GM12872 (cell line): Measurements from ENCODE around the gene AHDC1.

Source experiments
- TF ChIP-seq, protein P1 (sequence below): IDR thresholded peaks from 3 replicates; pipeline ENCODE4 v1.5.1; 2011; ENCODE audit warnings: low read depth, mild to moderate bottlenecking, low read length, moderate library complexity; ENCODE audit not compliant: insufficient read depth

The AHDC1 gene

GRCh38 chr1:27646676-27647075, 42.7 kb upstream of the AHDC1 start:
- TF ChIP-seq, protein P1, sequence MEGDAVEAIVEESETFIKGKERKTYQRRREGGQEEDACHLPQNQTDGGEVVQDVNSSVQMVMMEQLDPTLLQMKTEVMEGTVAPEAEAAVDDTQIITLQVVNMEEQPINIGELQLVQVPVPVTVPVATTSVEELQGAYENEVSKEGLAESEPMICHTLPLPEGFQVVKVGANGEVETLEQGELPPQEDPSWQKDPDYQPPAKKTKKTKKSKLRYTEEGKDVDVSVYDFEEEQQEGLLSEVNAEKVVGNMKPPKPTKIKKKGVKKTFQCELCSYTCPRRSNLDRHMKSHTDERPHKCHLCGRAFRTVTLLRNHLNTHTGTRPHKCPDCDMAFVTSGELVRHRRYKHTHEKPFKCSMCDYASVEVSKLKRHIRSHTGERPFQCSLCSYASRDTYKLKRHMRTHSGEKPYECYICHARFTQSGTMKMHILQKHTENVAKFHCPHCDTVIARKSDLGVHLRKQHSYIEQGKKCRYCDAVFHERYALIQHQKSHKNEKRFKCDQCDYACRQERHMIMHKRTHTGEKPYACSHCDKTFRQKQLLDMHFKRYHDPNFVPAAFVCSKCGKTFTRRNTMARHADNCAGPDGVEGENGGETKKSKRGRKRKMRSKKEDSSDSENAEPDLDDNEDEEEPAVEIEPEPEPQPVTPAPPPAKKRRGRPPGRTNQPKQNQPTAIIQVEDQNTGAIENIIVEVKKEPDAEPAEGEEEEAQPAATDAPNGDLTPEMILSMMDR: no peak

- TF ChIP-seq, protein P1: no peak
These were observed 41.1 kb upstream of the AHDC1 start for GRCh38 chr1:27645071-27645415.

DNA sequence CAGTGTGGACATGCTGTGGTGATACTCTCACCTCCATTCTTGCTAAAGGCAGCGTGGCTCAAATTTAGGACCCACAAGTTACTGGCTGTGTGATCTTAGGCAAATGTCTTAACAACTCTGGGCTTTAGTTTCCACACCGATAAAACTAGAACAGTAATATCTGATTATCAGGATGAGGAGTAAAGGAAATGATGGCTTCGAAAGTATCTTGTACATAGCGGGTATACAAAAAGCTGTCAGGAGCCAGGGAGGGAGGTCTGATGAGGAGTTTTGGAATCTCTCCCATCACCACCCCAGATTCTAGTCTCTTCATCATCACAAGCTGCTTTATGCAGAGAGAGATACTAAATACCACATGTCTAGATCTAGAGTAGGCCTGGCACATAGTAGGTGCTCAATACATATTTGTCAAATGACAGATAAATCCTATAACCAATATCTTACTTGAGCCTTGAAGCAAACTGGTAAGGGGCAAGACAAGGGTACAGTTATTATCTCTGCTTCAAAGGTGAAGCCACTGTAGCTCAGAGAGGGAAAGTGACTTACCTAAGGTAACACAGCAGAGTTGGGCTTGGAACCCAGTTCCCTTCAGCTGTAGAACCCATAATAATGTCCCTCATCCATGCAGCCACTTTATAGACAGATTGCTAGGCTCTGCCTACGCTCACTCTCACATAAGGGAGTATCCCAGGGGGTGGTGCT, 40.6 kb upstream of the AHDC1 start:
- TF ChIP-seq, protein P1: no peak

DNA sequence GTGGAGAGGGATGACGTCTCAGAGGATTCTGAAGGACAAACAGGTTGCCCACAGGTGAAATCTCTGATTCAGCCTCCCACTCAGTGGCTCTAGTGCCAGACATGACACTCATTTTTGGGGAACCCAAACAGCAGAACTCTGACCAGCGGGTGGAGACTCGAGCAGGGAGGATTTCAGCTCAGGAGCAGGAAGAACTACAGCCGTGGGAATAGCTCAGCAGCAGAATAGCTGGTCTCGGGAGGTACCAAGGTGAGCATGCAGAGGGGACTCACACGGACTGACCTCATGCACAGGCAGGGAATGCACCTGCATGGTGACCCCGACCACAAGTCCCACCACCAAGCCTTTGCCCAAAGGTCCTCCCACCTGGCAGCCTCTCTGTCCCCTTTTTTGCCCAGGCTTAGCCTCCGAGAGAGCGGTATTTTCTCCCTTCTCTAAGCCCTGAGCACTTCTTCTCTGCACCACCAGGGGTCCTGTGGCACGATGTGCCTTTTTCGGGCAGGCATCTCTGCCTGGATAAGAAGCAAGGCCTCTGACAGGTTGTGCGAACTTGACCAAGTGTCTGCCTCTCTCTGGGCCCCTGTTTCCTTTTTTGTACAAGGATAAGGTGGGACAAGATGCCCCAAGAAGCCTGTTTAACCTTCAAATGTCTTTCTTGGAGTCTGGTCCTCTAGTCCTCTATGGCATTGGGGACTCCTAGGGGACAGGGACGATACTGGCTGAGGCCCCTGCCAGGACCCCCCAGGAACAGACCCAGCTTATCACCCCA, 39.8 kb upstream of the AHDC1 start:
- TF ChIP-seq, protein P1: peak; percentile 96

GRCh38 chr1:27638805-27639204, 34.9 kb upstream of the AHDC1 start:
- TF ChIP-seq, protein P1: no peak

- TF ChIP-seq, protein P1: no peak
These were observed 34.2 kb upstream of the AHDC1 start for GRCh38 chr1:27638047-27638734.

- TF ChIP-seq, protein P1: no peak
These were observed 31.6 kb upstream of the AHDC1 start for GRCh38 chr1:27635396-27636142.
